ENCODE results near the gene VEZT.

Gene VEZT

GRCh38 chr12:95215949-95216348, 1.7 kb upstream of the VEZT start:
- TF ChIP-seq ZFX (IDR thresholded peaks at IDR 0.05) (no peak), CTCF (conservative IDR thresholded peaks at IDR 0.05) (no peak)
- no peak overlapping the region for H3K27ac ChIP-seq

DNA sequence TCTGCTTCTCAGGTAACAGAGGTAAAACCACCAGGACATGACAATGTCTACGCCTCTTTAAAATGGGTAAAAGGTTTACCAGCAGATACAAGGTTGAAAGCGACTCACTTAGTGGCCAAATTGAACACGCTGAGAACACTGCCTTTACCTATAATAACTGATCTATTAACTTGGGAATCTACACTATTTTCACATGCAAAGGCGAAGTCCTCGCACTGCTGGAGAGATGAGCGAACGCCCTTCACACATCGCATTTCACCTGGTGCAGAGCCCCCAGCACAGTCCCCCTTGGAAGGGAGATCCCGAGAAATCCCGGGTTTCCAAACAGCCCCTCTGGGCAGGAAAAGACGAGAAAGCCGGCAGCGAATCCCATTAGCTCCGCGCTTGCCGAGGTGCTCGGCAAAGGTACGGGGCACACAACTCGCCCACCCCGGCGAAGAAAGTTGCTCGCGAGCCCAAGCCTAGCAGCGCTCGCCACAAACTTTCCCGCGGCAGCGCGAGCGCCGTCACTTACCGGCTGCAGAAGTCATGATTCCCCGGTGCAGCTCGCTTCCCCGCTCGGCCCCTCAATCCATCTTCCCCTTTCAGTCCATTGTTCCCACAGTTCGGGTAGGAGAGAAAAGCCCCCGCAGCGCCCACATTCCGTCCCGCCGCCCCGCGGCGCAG, 763 bp upstream of the VEZT start:
- TF ChIP-seq CTCF (conservative IDR thresholded peaks at IDR 0.05) (no peak), ZFX (IDR thresholded peaks at IDR 0.05) (no peak)
- H3K27ac ChIP-seq: peak overlapping the region; percentile 87

GRCh38 chr12:95218150-95219133, 835 bp downstream of the VEZT start:
- peak overlapping the region; percentile 87 for H3K27ac ChIP-seq
- TF ChIP-seq CTCF (conservative IDR thresholded peaks at IDR 0.05) (no peak), ZFX (IDR thresholded peaks at IDR 0.05) (no peak)

- TF ChIP-seq CTCF (conservative IDR thresholded peaks at IDR 0.05) (no peak), ZFX (IDR thresholded peaks at IDR 0.05) (no peak)
- H3K27ac ChIP-seq: peak overlapping the region; percentile 24; the same call in 1 of the 2 replicates
Observed at GRCh38 chr12:95220190-95220589, 2.6 kb downstream of the VEZT start.

DNA sequence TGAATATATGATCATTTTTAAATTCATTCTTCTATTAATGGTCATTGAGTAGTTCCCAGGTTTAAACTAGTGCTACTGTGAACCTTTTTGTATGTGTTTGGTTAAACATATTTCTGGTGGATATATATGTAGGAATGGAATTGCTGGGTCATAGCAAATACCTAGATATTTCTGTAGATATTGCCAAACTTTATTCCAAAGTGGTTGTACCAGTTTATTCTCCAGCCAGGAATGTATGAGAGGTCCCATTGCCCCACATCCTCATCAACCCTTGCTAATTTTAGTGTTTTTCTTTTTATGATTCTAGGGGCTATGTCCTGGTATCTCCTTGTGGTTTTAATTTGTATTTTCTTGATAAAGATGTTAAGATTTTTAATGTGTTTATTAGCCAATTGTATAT, 3.1 kb downstream of the VEZT start:
- H3K27ac ChIP-seq: no peak overlapping the region
- TF ChIP-seq CTCF (conservative IDR thresholded peaks at IDR 0.05) (no peak), ZFX (IDR thresholded peaks at IDR 0.05) (no peak)

GRCh38 chr12:95224202-95225170, 6.9 kb downstream of the VEZT start:
- TF ChIP-seq ZFX (IDR thresholded peaks at IDR 0.05) (no peak), CTCF (conservative IDR thresholded peaks at IDR 0.05) (no peak)
- H3K27ac ChIP-seq: no peak overlapping the region

Measured in C4-2B (cell line).